Stimulated activated CD8-positive, alpha-beta memory T cell treated with anti-CD3 and anti-CD28 coated beads, Interleukin-15, amount 100 ng/mL, for 4 hours (primary cell): ENCODE data around the gene ITSN1.
"Not testable (repeated sequence)": the region's sequence is repeated elsewhere in the genome, so short reads cannot be mapped to it uniquely, and the experiment has no call there.

Source experiments
- DNase-seq, 2 donors: peaks; one replicate each; pipeline ENCODE4 v3.0.0-alpha.2; 2020; ENCODE audit warnings: low read depth in 2 of 2

Gene ITSN1

GRCh38 chr21:33642027-33642895 lies at the start of gene ITSN1:
ITSN1 (plus strand) TSS chr21:33642501; CDS start chr21:33718829, 76,328 bp downstream.
- peak; percentile 99 to 100 for DNase-seq

- no peak for DNase-seq
Measured at GRCh38 chr21:33598051-33598450, 44.2 kb upstream of the ITSN1 start.

- no peak for DNase-seq
Measured at GRCh38 chr21:33608559-33608958, 33.7 kb upstream of the ITSN1 start.

GRCh38 chr21:33611006-33611744 lies 31.1 kb upstream of the ITSN1 start:
- no peak for DNase-seq

GRCh38 chr21:33617565-33617964 lies 24.7 kb upstream of the ITSN1 start:
- not testable (repeated sequence) for DNase-seq

GRCh38 chr21:33618407-33618806 lies 23.9 kb upstream of the ITSN1 start:
- no peak for DNase-seq

- no peak for DNase-seq
Measured at GRCh38 chr21:33619726-33620125, 22.6 kb upstream of the ITSN1 start.

- no peak for DNase-seq
Measured at GRCh38 chr21:33622253-33622652, 20.0 kb upstream of the ITSN1 start.

GRCh38 chr21:33626151-33626550 lies 16.1 kb upstream of the ITSN1 start:
- not testable (repeated sequence) for DNase-seq

GRCh38 chr21:33634254-33634653 lies 8.0 kb upstream of the ITSN1 start:
- no peak for DNase-seq

GRCh38 chr21:33640697-33641351 lies 1.5 kb upstream of the ITSN1 start:
- no peak for DNase-seq

- DNase-seq: peak; percentile 99 to 100
Measured at GRCh38 chr21:33641352-33642026, 812 bp upstream of the ITSN1 start, which contains the start of gene CRYZL1. CRYZL1 (minus strand) TSS chr21:33641741; CDS start chr21:33631551, 10,190 bp downstream.

- DNase-seq: no peak
Measured at GRCh38 chr21:33642896-33643657, 776 bp downstream of the ITSN1 start.

- no peak for DNase-seq
Measured at GRCh38 chr21:33643658-33644311, 1.5 kb downstream of the ITSN1 start.

GRCh38 chr21:33644383-33645074 lies 2.2 kb downstream of the ITSN1 start:
- no peak for DNase-seq

- DNase-seq: no peak
Measured at GRCh38 chr21:33645730-33646129, 3.4 kb downstream of the ITSN1 start.

- DNase-seq: no peak
Measured at GRCh38 chr21:33647587-33647986, 5.3 kb downstream of the ITSN1 start.

GRCh38 chr21:33648555-33648954 lies 6.3 kb downstream of the ITSN1 start:
- DNase-seq: no peak

- DNase-seq: no peak
Measured at GRCh38 chr21:33650230-33650629, 7.9 kb downstream of the ITSN1 start.
